Lung (tissue), 12 donors: ENCODE measurements around the gene TBX2. TPM values are rescaled to one million over a fixed set of nuclear protein-coding genes. Genes with fewer than 3 reads are reported as not detected.

Experiments
- ATAC-seq: fragments of 200-7000 bp; cut with Tn5 transposase; one replicate; pipeline ENCODE4 v1.9.1; 2020; ENCODE audit warnings: moderate number of reproducible peaks; ENCODE audit not compliant: insufficient read depth, low FRiP score
- DNase-seq, 3 donors: peaks; one replicate each; pipeline ENCODE4 v3.0.0-alpha.2; 2013 to 2017
- H3K27ac ChIP-seq, 2 donors: one replicate each; pipeline ENCODE4 v1.5.1; 2013; ENCODE audit warnings: mild to moderate bottlenecking in 2 of 2, moderate library complexity in 2 of 2, control low read depth in 1 of 2, inconsistent platforms in 1 of 2, low read depth in 1 of 2, low read length in 1 of 2
- H3K27me3 ChIP-seq, 3 donors: one replicate each; pipeline ENCODE4 v1.5.1; 2013; ENCODE audit warnings: low read length in 2 of 3; ENCODE audit not compliant: control insufficient read depth in 3 of 3, insufficient read depth in 3 of 3
- H3K36me3 ChIP-seq, 4 donors: one replicate each; pipeline ENCODE4 v1.5.1; 2013; ENCODE audit warnings: low read length in 4 of 4, mild to moderate bottlenecking in 1 of 4, moderate library complexity in 1 of 4; ENCODE audit not compliant: control insufficient read depth in 4 of 4, insufficient read depth in 4 of 4
- H3K4me1 ChIP-seq, 5 donors: one replicate each; pipeline ENCODE4 v1.5.1; 2013; ENCODE audit warnings: low read length in 5 of 5, mild to moderate bottlenecking in 2 of 5, moderate library complexity in 1 of 5; ENCODE audit not compliant: control insufficient read depth in 5 of 5, insufficient read depth in 5 of 5
- H3K4me3 ChIP-seq: one replicate; pipeline ENCODE4 v1.5.1; 2013; ENCODE audit warnings: mild to moderate bottlenecking, control low read depth, moderate library complexity
- H3K9ac ChIP-seq, 2 donors: one replicate each; pipeline ENCODE4 v1.5.1; 2013; ENCODE audit warnings: low read length in 2 of 2, control low read depth in 1 of 2; ENCODE audit not compliant: insufficient read depth in 1 of 2
- H3K9me3 ChIP-seq, 4 donors: one replicate each; pipeline ENCODE4 v1.5.1; 2013; ENCODE audit warnings: low read length in 3 of 4, mild to moderate bottlenecking in 1 of 4, moderate library complexity in 1 of 4; ENCODE audit not compliant: control insufficient read depth in 4 of 4, insufficient read depth in 3 of 4
- WGBS, 2 donors: extraction: QIAGEN DNeasy Blood & Tissue Kit; methylation state at CpG; one replicate each; pipeline ENCODE4 v1.1.7; 2013; 5-methylcytosine and 5-hydroxymethylcytosine counted together
- polyA plus RNA-seq, 2 donors: library from polyadenylated mRNA; stranded (reverse); fragments of 200-250 nt; gene quantifications; one replicate each; pipeline ENCODE4 v1.2.1, GENCODE V29; 2013
- total RNA-seq, 2 donors: library from RNA; depleted of rRNA in 1 of 2; stranded (reverse); fragments of >200 nt in 1 of 2; gene quantifications; one replicate each; pipeline ENCODE4 v1.2.1, GENCODE V29; 2014 to 2021
- TF ChIP-seq, protein P1 (sequence below): IDR thresholded peaks from 2 replicates; pipeline ENCODE4 v1.5.1; 2012; ENCODE audit warnings: mild to moderate bottlenecking; ENCODE audit errors: control extremely low read depth, extremely low read depth
- donor health status: control.
- donor health status: control.
- donor health status: Bipolar disorder and iron deficiency.
- donor health status: healthy.
- donor health status: DM: yes; HTN: yes; CAD: no.

TBX2 gene
- total and polyA plus RNA-seq, 4 donors = 44.5 to 155 (median 79.2) TPM

DNA sequence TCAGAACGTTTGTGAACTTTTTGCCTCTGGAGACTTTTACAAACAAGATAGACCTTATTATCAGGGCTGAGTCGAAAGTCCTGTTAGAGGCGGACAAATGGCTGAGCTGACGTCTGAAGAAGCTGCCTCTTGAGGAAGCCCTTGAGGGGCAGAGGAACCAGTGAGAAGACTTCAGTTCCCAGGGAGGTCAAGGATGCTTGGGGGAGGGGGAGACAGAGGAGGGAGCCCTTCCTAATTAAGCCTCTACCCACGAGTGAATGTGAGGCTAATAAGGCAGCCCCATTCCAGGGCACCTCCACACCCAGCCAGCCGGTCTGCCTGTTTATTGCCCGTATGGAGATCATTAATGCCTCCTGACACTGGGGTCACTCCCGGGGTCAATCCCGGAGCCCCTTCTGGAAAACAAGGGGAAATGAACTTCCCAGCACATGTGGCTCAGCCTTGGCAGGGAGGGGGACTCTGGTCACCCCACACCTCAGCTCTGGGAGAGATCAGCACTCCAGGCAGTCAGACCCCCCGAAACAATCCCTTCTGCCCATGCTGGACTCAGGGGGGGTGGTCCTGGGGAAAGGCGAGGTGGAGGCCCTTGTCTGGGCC lies 43.3 kb downstream of the TBX2 start:
- Histone ChIP-seq H3K27ac (no peak overlapping the region), H3K36me3 (no peaks in the 10 kb centered on the region), H3K27me3 (no peaks in the 10 kb centered on the region), H3K9me3 (peaks cover 0 to 5% (median under 1%) of the 10 kb centered on the region in 4 donors), H3K4me1 (no peaks in the 10 kb centered on the region), H3K4me3 (no peak overlapping the region), H3K9ac (no peak overlapping the region)
- 75 to 77% methylated on average over 11 of the region's 11 CpGs for WGBS, 2 donors
- ATAC-seq = no peak
- TF ChIP-seq, protein P1, sequence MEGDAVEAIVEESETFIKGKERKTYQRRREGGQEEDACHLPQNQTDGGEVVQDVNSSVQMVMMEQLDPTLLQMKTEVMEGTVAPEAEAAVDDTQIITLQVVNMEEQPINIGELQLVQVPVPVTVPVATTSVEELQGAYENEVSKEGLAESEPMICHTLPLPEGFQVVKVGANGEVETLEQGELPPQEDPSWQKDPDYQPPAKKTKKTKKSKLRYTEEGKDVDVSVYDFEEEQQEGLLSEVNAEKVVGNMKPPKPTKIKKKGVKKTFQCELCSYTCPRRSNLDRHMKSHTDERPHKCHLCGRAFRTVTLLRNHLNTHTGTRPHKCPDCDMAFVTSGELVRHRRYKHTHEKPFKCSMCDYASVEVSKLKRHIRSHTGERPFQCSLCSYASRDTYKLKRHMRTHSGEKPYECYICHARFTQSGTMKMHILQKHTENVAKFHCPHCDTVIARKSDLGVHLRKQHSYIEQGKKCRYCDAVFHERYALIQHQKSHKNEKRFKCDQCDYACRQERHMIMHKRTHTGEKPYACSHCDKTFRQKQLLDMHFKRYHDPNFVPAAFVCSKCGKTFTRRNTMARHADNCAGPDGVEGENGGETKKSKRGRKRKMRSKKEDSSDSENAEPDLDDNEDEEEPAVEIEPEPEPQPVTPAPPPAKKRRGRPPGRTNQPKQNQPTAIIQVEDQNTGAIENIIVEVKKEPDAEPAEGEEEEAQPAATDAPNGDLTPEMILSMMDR = no peak
- DNase-seq = no peak

DNA sequence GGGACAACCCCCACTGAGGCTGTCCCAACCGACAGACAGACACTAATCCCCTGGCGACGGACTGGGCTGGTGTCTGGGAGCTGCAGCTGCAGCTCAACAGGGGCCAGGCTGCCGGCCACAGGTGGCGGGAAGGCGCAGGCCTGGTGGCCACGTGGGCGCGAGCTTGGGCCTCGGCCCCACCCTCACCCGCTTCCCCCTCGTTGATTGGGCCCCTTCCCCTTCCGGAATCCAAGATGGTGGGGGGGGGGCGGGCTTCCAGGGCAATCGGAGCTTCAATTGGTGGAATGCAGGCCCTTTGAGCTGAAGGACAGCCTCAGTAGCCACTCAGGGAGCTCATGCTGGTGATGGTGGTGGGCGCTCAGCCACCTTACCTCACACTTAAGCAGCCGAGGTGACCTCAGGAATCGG lies 43.8 kb downstream of the TBX2 start:
- 85 to 87% methylated on average over 18 of the region's 18 CpGs for WGBS, 2 donors
- peaks cover 0 to under 1% (median 0%) of the 10 kb centered on the region in 3 donors for H3K27me3 ChIP-seq

DNA sequence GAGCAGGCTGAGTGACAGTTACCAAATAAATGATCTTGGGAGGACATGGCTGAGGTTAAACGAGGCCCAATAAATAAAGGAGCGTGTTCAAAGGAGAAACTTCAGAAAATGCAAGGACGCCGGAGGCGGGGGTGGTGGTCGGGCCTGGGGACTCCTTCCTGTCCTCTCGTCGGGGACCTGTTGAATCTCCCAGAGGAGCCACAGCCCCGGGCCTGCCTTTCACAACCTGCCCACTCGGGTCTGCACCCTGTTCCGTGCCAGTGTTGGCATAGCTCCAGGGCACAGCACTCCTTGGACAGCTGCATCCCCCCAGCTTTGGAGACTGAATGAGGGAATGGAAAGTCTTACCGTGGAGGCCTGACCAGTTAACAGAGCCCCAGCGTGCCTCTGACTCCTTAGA lies 44.4 kb downstream of the TBX2 start:
- no peaks in the 10 kb centered on the region for H3K36me3 ChIP-seq
- WGBS, 2 donors = 84 to 88% methylated on average over 13 of the region's 13 CpGs
- no peak for DNase-seq

More for the DNA sequence above, 43.8 kb downstream of the TBX2 start:
- H3K27ac ChIP-seq = no peak overlapping the region
- ATAC-seq = no peak
- H3K9me3 ChIP-seq = peaks cover 0 to under 1% (median 0%) of the 10 kb centered on the region in 4 donors
- no peaks in the 10 kb centered on the region for H3K36me3 ChIP-seq
- no peak overlapping the region for H3K9ac ChIP-seq
- H3K4me3 ChIP-seq = no peak overlapping the region
- no peaks in the 10 kb centered on the region for H3K4me1 ChIP-seq
- DNase-seq = no peak
- TF ChIP-seq, protein P1 = no peak

More for the DNA sequence above, 44.4 kb downstream of the TBX2 start:
- TF ChIP-seq, protein P1 = no peak
- no peak overlapping the region for H3K27ac ChIP-seq
- no peak for ATAC-seq
- H3K9ac ChIP-seq = no peak overlapping the region
- H3K4me3 ChIP-seq = no peak overlapping the region
- no peaks in the 10 kb centered on the region for H3K9me3 ChIP-seq
- no peaks in the 10 kb centered on the region for H3K4me1 ChIP-seq
- peaks cover 0 to 2% (median 0%) of the 10 kb centered on the region in 3 donors for H3K27me3 ChIP-seq
